ENCODE results near the gene GALNT2.

Gene GALNT2

DNA sequence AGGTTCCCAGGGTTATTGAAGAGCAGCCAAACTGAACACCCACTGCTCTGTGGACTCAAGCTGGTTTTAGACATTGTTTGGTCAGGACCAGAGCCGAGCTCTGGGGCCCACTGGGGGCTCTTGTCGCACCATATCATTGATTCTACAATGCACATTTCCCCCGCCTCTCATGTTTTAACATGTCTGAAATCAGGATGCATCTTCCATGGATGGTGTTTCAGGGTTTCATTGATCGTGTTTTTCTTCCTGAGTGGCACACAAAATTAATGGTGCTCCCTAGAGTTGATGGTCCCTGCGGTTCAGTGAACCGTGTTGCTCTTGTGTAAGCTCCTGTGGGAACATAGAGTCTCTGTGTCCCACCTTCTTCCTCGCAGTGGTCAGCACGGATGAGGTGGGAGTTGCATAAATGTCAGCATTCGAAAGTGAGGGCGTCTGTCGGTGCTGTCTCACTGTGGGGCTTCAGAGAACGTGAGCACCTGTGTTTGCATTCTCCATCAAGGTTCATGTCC is 38.3 kb downstream of the GALNT2 start:
- Histone ChIP-seq H3K36me3 (ENCODE audit: control insufficient read depth, insufficient read depth, low read length) (no peaks in the 10 kb centered on the region), H3K4me3 (replicated peaks; ENCODE audit: low read depth, low read length) (peak overlapping the region; percentile 13; the same call in 1 of the 2 replicates), H3K27me3 (replicated peaks; ENCODE audit: control insufficient read depth, insufficient read depth, low read length) (no peaks in the 10 kb centered on the region)
- no peak for DNase-seq (ENCODE audit: extremely low read depth, insufficient read length)
- TF ChIP-seq, protein P1, sequence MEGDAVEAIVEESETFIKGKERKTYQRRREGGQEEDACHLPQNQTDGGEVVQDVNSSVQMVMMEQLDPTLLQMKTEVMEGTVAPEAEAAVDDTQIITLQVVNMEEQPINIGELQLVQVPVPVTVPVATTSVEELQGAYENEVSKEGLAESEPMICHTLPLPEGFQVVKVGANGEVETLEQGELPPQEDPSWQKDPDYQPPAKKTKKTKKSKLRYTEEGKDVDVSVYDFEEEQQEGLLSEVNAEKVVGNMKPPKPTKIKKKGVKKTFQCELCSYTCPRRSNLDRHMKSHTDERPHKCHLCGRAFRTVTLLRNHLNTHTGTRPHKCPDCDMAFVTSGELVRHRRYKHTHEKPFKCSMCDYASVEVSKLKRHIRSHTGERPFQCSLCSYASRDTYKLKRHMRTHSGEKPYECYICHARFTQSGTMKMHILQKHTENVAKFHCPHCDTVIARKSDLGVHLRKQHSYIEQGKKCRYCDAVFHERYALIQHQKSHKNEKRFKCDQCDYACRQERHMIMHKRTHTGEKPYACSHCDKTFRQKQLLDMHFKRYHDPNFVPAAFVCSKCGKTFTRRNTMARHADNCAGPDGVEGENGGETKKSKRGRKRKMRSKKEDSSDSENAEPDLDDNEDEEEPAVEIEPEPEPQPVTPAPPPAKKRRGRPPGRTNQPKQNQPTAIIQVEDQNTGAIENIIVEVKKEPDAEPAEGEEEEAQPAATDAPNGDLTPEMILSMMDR (IDR thresholded peaks at IDR 0.05; ENCODE audit: insufficient read depth, low read length, poor library complexity, severe bottlenecking): no peak

DNA sequence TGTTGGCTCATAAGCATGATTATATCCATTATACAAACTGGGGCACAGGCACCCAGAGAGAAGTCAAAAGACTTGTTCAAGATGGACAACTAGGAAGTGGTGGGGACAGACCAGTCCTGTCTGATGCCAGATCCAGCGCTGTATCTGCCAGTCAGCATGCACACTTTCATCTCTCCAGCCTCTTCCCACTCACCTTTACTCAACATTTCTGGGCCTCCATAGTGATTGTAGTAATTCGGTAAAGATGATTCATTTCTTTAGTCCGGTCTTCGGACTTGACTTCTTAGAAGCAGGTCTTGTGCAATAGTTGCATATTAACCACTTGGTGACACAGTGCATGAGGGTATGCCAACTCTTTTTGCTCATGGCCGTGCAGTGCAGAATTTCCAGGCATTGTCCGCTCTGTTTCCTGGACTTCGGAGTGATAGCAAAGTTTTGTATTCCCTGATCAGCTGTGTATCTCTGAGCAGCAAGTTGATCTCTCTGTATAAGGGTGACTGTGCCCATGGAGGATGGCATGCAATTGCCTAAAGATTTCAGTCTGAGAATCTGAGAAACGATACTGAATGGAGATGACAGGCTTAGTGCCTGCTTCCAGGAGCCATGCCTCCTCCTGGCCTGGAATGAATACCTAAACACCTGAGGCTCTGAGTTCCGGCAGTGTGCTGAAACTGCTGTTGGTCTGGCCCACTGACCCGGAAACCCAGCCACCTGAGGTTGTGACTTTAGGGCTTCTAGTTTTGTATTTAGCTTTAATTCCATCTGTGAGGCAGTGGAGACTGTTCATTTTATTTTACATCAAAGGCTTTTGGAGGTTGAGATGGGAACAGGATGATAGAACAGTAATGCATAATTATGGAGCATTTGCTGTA is 39.0 kb downstream of the GALNT2 start:
- DNase-seq (ENCODE audit: extremely low read depth, insufficient read length): peak; percentile 40
- no peaks in the 10 kb centered on the region for H3K36me3 ChIP-seq (ENCODE audit: control insufficient read depth, insufficient read depth, low read length)
- H3K4me3 ChIP-seq (replicated peaks; ENCODE audit: low read depth, low read length): no peak overlapping the region; the same call in 1 of the 2 replicates
- TF ChIP-seq, protein P1 (IDR thresholded peaks at IDR 0.05; ENCODE audit: insufficient read depth, low read length, poor library complexity, severe bottlenecking): no peak
- H3K27me3 ChIP-seq (replicated peaks; ENCODE audit: control insufficient read depth, insufficient read depth, low read length): no peaks in the 10 kb centered on the region

DNA sequence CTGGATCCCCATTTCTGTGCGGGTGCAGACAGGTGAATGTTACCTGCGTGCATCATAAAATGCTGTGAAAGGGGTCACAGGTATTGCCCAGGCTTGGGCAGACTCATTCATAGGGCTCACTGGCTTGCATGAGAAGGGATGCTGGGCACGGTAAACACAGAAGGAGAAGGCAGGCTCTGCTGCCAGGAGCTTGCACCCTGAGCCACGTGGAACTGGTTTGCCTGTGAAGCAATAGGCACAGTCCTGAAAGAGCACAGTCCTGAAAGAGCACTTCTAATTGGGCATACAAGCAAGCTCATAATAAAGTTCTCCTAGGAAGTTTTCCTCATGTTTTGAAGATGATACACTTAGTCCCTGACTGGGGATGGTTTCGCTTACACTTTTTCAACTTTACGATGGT is 40.9 kb downstream of the GALNT2 start:
- H3K27me3 ChIP-seq (replicated peaks; ENCODE audit: control insufficient read depth, insufficient read depth, low read length): no peaks in the 10 kb centered on the region
- no peak for DNase-seq (ENCODE audit: extremely low read depth, insufficient read length)
- TF ChIP-seq, protein P1 (IDR thresholded peaks at IDR 0.05; ENCODE audit: insufficient read depth, low read length, poor library complexity, severe bottlenecking): no peak
- H3K36me3 ChIP-seq (ENCODE audit: control insufficient read depth, insufficient read depth, low read length): no peaks in the 10 kb centered on the region
- no peak overlapping the region for H3K4me3 ChIP-seq (replicated peaks; ENCODE audit: low read depth, low read length)

DNA sequence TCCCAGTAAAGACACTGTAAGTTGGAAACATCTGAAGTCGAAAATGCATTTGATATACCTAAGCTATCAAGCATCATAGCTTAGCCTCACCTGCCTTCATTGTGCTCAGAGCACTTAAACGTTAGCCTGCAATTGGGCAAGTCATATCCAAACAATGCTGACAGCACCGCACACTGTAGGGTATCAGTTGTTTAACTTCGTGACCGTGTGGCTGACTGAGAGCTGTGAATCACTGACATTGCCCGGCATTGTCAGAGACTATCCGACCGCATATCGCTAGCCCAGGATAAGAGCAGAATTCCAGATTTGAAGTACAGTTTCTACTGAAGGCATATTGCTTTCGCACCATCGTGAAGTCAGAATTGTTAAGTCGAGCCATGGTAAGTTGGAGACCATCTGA is 41.5 kb downstream of the GALNT2 start:
- DNase-seq (ENCODE audit: extremely low read depth, insufficient read length): no peak
- TF ChIP-seq, protein P1 (IDR thresholded peaks at IDR 0.05; ENCODE audit: insufficient read depth, low read length, poor library complexity, severe bottlenecking): no peak
- Histone ChIP-seq H3K4me3 (replicated peaks; ENCODE audit: low read depth, low read length) (no peak overlapping the region), H3K27me3 (replicated peaks; ENCODE audit: control insufficient read depth, insufficient read depth, low read length) (no peaks in the 10 kb centered on the region), H3K36me3 (ENCODE audit: control insufficient read depth, insufficient read depth, low read length) (no peaks in the 10 kb centered on the region)

DNA sequence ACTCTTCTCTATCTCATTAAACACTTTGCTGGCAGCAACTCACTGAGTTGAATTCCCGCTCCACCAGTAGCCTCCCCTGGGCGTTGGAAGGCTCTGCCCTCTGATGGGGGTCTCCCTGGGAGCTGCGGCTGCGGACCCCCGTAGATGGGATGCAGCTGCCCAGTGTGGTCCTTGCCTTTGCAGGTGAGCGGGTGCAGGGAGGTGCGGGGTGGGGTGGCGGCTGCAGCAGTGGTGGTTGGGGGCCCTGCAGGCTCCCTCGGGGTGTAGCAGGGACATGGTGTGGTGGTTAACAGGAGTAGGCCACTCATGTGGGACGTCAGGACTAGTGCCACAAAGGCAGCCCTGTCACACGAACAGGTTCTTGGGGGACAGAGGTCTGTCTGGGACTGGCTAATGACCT is 42.0 kb downstream of the GALNT2 start:
- TF ChIP-seq, protein P1 (IDR thresholded peaks at IDR 0.05; ENCODE audit: insufficient read depth, low read length, poor library complexity, severe bottlenecking): no peak
- Histone ChIP-seq H3K36me3 (ENCODE audit: control insufficient read depth, insufficient read depth, low read length) (no peaks in the 10 kb centered on the region), H3K27me3 (replicated peaks; ENCODE audit: control insufficient read depth, insufficient read depth, low read length) (no peaks in the 10 kb centered on the region), H3K4me3 (replicated peaks; ENCODE audit: low read depth, low read length) (no peak overlapping the region)
- no peak for DNase-seq (ENCODE audit: extremely low read depth, insufficient read length)
